MM.1S (cell line): Measurements from ENCODE around the gene CST4.

Experiments used
- DNase-seq: peaks from one replicate; pipeline ENCODE4 v3.0.0-alpha.2; 2015
- H2AFZ ChIP-seq: fragments of 300-600 bp; sonication (generic); 2 replicates; pipeline ENCODE4 v1.6.0; 2016; ENCODE audit warnings: antibody characterized with exemption, low read length
- H3F3A ChIP-seq: fragments of 300-600 bp; sonication (generic); 2 replicates; pipeline ENCODE4 v1.6.1; 2016; ENCODE audit warnings: mild to moderate bottlenecking, antibody characterized with exemption, low read length, moderate library complexity, mixed read lengths; ENCODE audit not compliant: insufficient read depth
- H3K27ac ChIP-seq: fragments of 300-600 bp; sonication (generic); 2 replicates; pipeline ENCODE4 v1.5.1; 2016; ENCODE audit warnings: mild to moderate bottlenecking, low read length
- H3K27me3 ChIP-seq: fragments of 300-600 bp; sonication (generic); replicated peaks from 2 replicates; pipeline ENCODE4 v1.6.0; 2016; ENCODE audit warnings: low read length; ENCODE audit not compliant: insufficient read depth
- H3K36me3 ChIP-seq: fragments of 300-600 bp; sonication (generic); replicated peaks from 2 replicates; pipeline ENCODE4 v1.6.1; 2016; ENCODE audit warnings: mild to moderate bottlenecking, low read length, mixed read lengths; ENCODE audit not compliant: insufficient read depth
- H3K4me1 ChIP-seq: fragments of 300-600 bp; sonication (generic); 2 replicates; pipeline ENCODE4 v1.6.1; 2016; ENCODE audit warnings: low read length, mixed read lengths
- H3K4me2 ChIP-seq: fragments of 300-600 bp; sonication (generic); 2 replicates; pipeline ENCODE4 v1.6.0; 2016; ENCODE audit warnings: low read depth, low read length
- H3K4me3 ChIP-seq: fragments of 300-600 bp; sonication (generic); 2 replicates; pipeline ENCODE4 v1.5.1; 2016; ENCODE audit warnings: low read length, mixed read lengths
- H3K79me2 ChIP-seq: fragments of 300-600 bp; sonication (generic); 2 replicates; pipeline ENCODE4 v1.6.1; 2016; ENCODE audit warnings: mixed run types, low read length, mixed read lengths
- H3K9ac ChIP-seq: fragments of 300-600 bp; sonication (generic); 2 replicates; pipeline ENCODE4 v1.6.1; 2016; ENCODE audit warnings: low read length, mixed read lengths
- H3K9me2 ChIP-seq: fragments of 300-600 bp; sonication (generic); replicated peaks from 2 replicates; pipeline ENCODE4 v1.6.1; 2016; ENCODE audit warnings: mild to moderate bottlenecking, low read length, mixed read lengths; ENCODE audit not compliant: insufficient read depth
- H3K9me3 ChIP-seq: fragments of 300-600 bp; sonication (generic); replicated peaks from 2 replicates; pipeline ENCODE4 v1.6.1; 2016; ENCODE audit warnings: mild to moderate bottlenecking, low read length, mixed read lengths; ENCODE audit not compliant: insufficient read depth
- H4K20me1 ChIP-seq: fragments of 300-600 bp; sonication (generic); 2 replicates; pipeline ENCODE4 v1.6.1; 2016; ENCODE audit warnings: mild to moderate bottlenecking, low read length, moderate library complexity, mixed read lengths; ENCODE audit not compliant: insufficient read depth
- CTCF ChIP-seq: fragments of 300-600 bp; sonication (generic); IDR thresholded peaks from 2 replicates; pipeline ENCODE4 v1.5.1; 2016; ENCODE audit warnings: antibody characterized with exemption, low read length, mixed read lengths
- EZH2 ChIP-seq: fragments of 300-600 bp; sonication (generic); optimal IDR thresholded peaks from 2 replicates; pipeline ENCODE3; 2017; ENCODE audit warnings: low read depth, mild to moderate bottlenecking, antibody characterized with exemption, low read length, mixed read lengths
- EZH2phosphoT487 ChIP-seq: fragments of 300-600 bp; sonication (generic); IDR thresholded peaks from 2 replicates; pipeline ENCODE4 v1.6.1; 2018; ENCODE audit warnings: antibody characterized with exemption, low read length

Gene CST4

GRCh38 chr20:23638309-23638708, 50.5 kb downstream of the CST4 start:
- Histone ChIP-seq H3K9ac (no peak overlapping the region), H3K4me2 (no peak overlapping the region)

GRCh38 chr20:23637282-23638221, 51.3 kb downstream of the CST4 start, which contains the start of gene CST3:
TSS of gene CST3 (minus strand) at chr20:23637955. CDS start at chr20:23637862, 93 bp downstream.
- peak; percentile 70 for DNase-seq
- H3K4me1 ChIP-seq, result no peaks in the 10 kb centered on the region
- no peaks in the 10 kb centered on the region for H4K20me1 ChIP-seq
- no peaks in the 10 kb centered on the region for H3K36me3 ChIP-seq
- H3K79me2 ChIP-seq, result no peaks in the 10 kb centered on the region
- no peaks in the 10 kb centered on the region for H3K27me3 ChIP-seq
- H3F3A ChIP-seq, result no peaks in the 10 kb centered on the region
- H3K4me3 ChIP-seq, result peak within 1 kb of the TSS; percentile 93
- peak within 1 kb of the TSS; percentile 81 for H3K9ac ChIP-seq
- TF ChIP-seq EZH2, result no peak
- no peak for TF ChIP-seq EZH2phosphoT487
- TF ChIP-seq CTCF, result no peak
- peak within 1 kb of the TSS; percentile 89 for H3K4me2 ChIP-seq
- no peaks in the 10 kb centered on the region for H3K9me3 ChIP-seq
- H2AFZ ChIP-seq, result peak within 1 kb of the TSS; percentile 91
- no peak within 1 kb of the TSS for H3K27ac ChIP-seq
- H3K9me2 ChIP-seq, result no peaks in the 10 kb centered on the region

More at GRCh38 chr20:23638309-23638708, 50.5 kb downstream of the CST4 start:
- Histone ChIP-seq H3K36me3 (no peaks in the 10 kb centered on the region), H3K79me2 (no peaks in the 10 kb centered on the region), H3K27me3 (no peaks in the 10 kb centered on the region), H3K4me3 (no peak overlapping the region), H3K27ac (no peak overlapping the region), H3K9me2 (no peaks in the 10 kb centered on the region), H3F3A (no peaks in the 10 kb centered on the region), H3K9me3 (no peaks in the 10 kb centered on the region), H3K4me1 (no peaks in the 10 kb centered on the region), H4K20me1 (no peaks in the 10 kb centered on the region), H2AFZ (no peak overlapping the region)
- TF ChIP-seq EZH2phosphoT487 (no peak), CTCF (no peak), EZH2 (no peak)
- no peak for DNase-seq

- TF ChIP-seq EZH2phosphoT487, result no peak
- TF ChIP-seq EZH2, result no peak
- no peak for TF ChIP-seq CTCF
- H3K36me3 ChIP-seq, result no peaks in the 10 kb centered on the region
- H3K4me2 ChIP-seq, result peak overlapping the region; percentile 89
- H3F3A ChIP-seq, result no peaks in the 10 kb centered on the region
- H3K9me2 ChIP-seq, result no peaks in the 10 kb centered on the region
- peak overlapping the region; percentile 93 for H3K4me3 ChIP-seq
- no peaks in the 10 kb centered on the region for H3K27me3 ChIP-seq
- H3K9ac ChIP-seq, result peak overlapping the region; percentile 81; the same call in 1 of the 2 replicates
- H2AFZ ChIP-seq, result peak overlapping the region; percentile 91
- H3K4me1 ChIP-seq, result no peaks in the 10 kb centered on the region
- no peaks in the 10 kb centered on the region for H3K79me2 ChIP-seq
- no peaks in the 10 kb centered on the region for H3K9me3 ChIP-seq
- no peak overlapping the region for H3K27ac ChIP-seq
- H4K20me1 ChIP-seq, result no peaks in the 10 kb centered on the region
- no peak for DNase-seq
Measured at GRCh38 chr20:23636908-23637281, 51.9 kb downstream of the CST4 start.
